Trophoblast cell (in vitro differentiated cells and primary cell): ENCODE results near the gene RPRD1B.
"Not testable (repeated sequence)": the region's sequence is repeated elsewhere in the genome, so short reads cannot be mapped to it uniquely, and the experiment has no call there.

Experiments used
- DNase-seq, 2 donors: peaks; one replicate each; pipeline ENCODE4 v3.0.0-alpha.2; 2016
- H2AFZ ChIP-seq: 2 replicates; pipeline ENCODE4 v1.6.1; 2013; ENCODE audit warnings: low read length, moderate library complexity, mild to moderate bottlenecking; ENCODE audit not compliant: insufficient read depth, poor library complexity
- H2AK5ac ChIP-seq: 2 replicates; pipeline ENCODE4 v1.6.1; 2013; ENCODE audit warnings: mild to moderate bottlenecking, low read length
- H2BK120ac ChIP-seq: 2 replicates; pipeline ENCODE4 v1.6.1; 2013; ENCODE audit warnings: low read length, mild to moderate bottlenecking, moderate library complexity; ENCODE audit not compliant: insufficient read depth, poor library complexity
- H2BK12ac ChIP-seq: 2 replicates; pipeline ENCODE4 v1.6.1; 2013; ENCODE audit warnings: mild to moderate bottlenecking, low read length, moderate library complexity
- H2BK5ac ChIP-seq: 2 replicates; pipeline ENCODE4 v1.6.1; 2013; ENCODE audit warnings: low read length, low read depth, moderate library complexity, mild to moderate bottlenecking; ENCODE audit not compliant: poor library complexity
- H3K14ac ChIP-seq: 2 replicates; pipeline ENCODE4 v1.6.1; 2013; ENCODE audit warnings: mild to moderate bottlenecking, low read length
- H3K18ac ChIP-seq: 2 replicates; pipeline ENCODE4 v1.6.1; 2013; ENCODE audit warnings: mild to moderate bottlenecking, low read length
- H3K23ac ChIP-seq: 2 replicates; pipeline ENCODE4 v1.6.1; 2013; ENCODE audit warnings: low read length
- H3K27ac ChIP-seq: 2 replicates; pipeline ENCODE4 v1.5.1; 2013; ENCODE audit warnings: low read depth, mild to moderate bottlenecking, inconsistent platforms, low read length, moderate library complexity
- H3K27me3 ChIP-seq: 2 replicates; pipeline ENCODE4 v1.6.1; 2013; ENCODE audit warnings: inconsistent platforms, mild to moderate bottlenecking, low read length, moderate library complexity; ENCODE audit not compliant: insufficient read depth
- H3K36me3 ChIP-seq, 2 experiments: 1 replicate in 1 of 2; 2 replicates in 1 of 2; pipeline ENCODE4 v1.6.1; 2013; ENCODE audit warnings: low read length in 2 of 2, mild to moderate bottlenecking in 2 of 2, moderate library complexity in 1 of 2; ENCODE audit not compliant: insufficient read depth in 2 of 2, control insufficient read depth in 1 of 2
- H3K4ac ChIP-seq: 2 replicates; pipeline ENCODE4 v1.6.1; 2013; ENCODE audit warnings: low read depth, mild to moderate bottlenecking, low read length, moderate library complexity
- H3K4me1 ChIP-seq, 2 experiments: 1 replicate in 1 of 2; 2 replicates in 1 of 2; pipeline ENCODE4 v1.6.1; 2013; ENCODE audit warnings: low read length in 2 of 2, mild to moderate bottlenecking in 2 of 2, moderate library complexity in 1 of 2; ENCODE audit not compliant: insufficient read depth in 2 of 2, control insufficient read depth in 1 of 2
- H3K4me2 ChIP-seq: 2 replicates; pipeline ENCODE4 v1.6.1; 2013; ENCODE audit warnings: inconsistent platforms, mild to moderate bottlenecking, low read length, moderate library complexity
- H3K4me3 ChIP-seq: 2 replicates; pipeline ENCODE4 v1.5.1; 2013; ENCODE audit warnings: mild to moderate bottlenecking, low read depth, low read length, inconsistent platforms
- H3K79me1 ChIP-seq: one replicate; pipeline ENCODE4 v1.6.1; 2013; ENCODE audit warnings: low read length
- H3K79me2 ChIP-seq: 2 replicates; pipeline ENCODE4 v1.6.1; 2013; ENCODE audit warnings: low read length, mild to moderate bottlenecking; ENCODE audit not compliant: control insufficient read depth, insufficient read depth, poor library complexity
- H3K9ac ChIP-seq: 2 replicates; pipeline ENCODE4 v1.6.1; 2013; ENCODE audit warnings: mild to moderate bottlenecking, low read length
- H3K9me3 ChIP-seq: 2 replicates; pipeline ENCODE4 v1.6.1; 2013; ENCODE audit warnings: low read depth, mild to moderate bottlenecking, control low read depth, inconsistent platforms, low read length; ENCODE audit not compliant: insufficient read depth
- H4K12ac ChIP-seq: 2 replicates; pipeline ENCODE4 v1.6.1; 2013; ENCODE audit warnings: low read depth, mild to moderate bottlenecking, low read length, moderate library complexity
- H4K8ac ChIP-seq: 2 replicates; pipeline ENCODE4 v1.6.1; 2013; ENCODE audit warnings: low read depth, mild to moderate bottlenecking, low read length, moderate library complexity
- H4K91ac ChIP-seq: one replicate; pipeline ENCODE4 v1.6.1; 2013; ENCODE audit warnings: low read depth, mild to moderate bottlenecking, low read length, moderate library complexity
- WGBS: extraction: QIAGEN DNeasy Blood & Tissue Kit; methylation state at CpG from one replicate; pipeline ENCODE4 v1.1.7; 2013; ENCODE audit warnings: missing lambda C conversion rate; ENCODE audit not compliant: insufficient read length, insufficient coverage; ENCODE audit errors: extremely low coverage; 5-methylcytosine and 5-hydroxymethylcytosine counted together

The RPRD1B gene

GRCh38 chr20:38095017-38095686 lies 61.6 kb downstream of the RPRD1B start:
- Histone ChIP-seq H3K4me2 (no peak overlapping the region), H3K36me3 (peaks cover 5 to 9% of the 10 kb centered on the region in 2 experiments), H3K9ac (no peak overlapping the region), H3K4me3 (no peak overlapping the region), H2BK12ac (peak overlapping the region; percentile 55), H2AFZ (peak overlapping the region; percentile 30), H3K18ac (peak overlapping the region; percentile 75), H3K14ac (peak overlapping the region; percentile 52), H2BK120ac (peak overlapping the region; percentile 74), H4K8ac (peak overlapping the region; percentile 70), H3K79me2 (peaks cover 1% of the 10 kb centered on the region), H3K4me1 (peaks cover 5 to 13% of the 10 kb centered on the region in 2 experiments), H3K9me3 (no peaks in the 10 kb centered on the region), H3K23ac (no peak overlapping the region), H4K91ac (peak overlapping the region; percentile 58), H3K4ac (peak overlapping the region; percentile 4), H2AK5ac (peak overlapping the region; percentile 65), H3K27ac (peak overlapping the region; percentile 13), H3K27me3 (no peaks in the 10 kb centered on the region), H4K12ac (no peak overlapping the region), H3K79me1 (peaks cover 15% of the 10 kb centered on the region), H2BK5ac (peak overlapping the region; percentile 61)
- DNase-seq: no peak
- no CpG with 5 or more reads among the region's 7 CpGs for WGBS

GRCh38 chr20:38098952-38099351 lies 65.4 kb downstream of the RPRD1B start:
- H3K79me2 ChIP-seq: peaks cover 1% of the 10 kb centered on the region
- H3K18ac ChIP-seq: no peak overlapping the region
- no peak overlapping the region for H2BK5ac ChIP-seq
- peak overlapping the region; percentile 87 for H3K27ac ChIP-seq
- H3K9me3 ChIP-seq: no peaks in the 10 kb centered on the region
- H2AK5ac ChIP-seq: no peak overlapping the region
- peaks cover 0 to 2% of the 10 kb centered on the region in 2 experiments for H3K36me3 ChIP-seq
- no peak overlapping the region for H4K8ac ChIP-seq
- DNase-seq: no peak
- peaks cover 5 to 13% of the 10 kb centered on the region in 2 experiments for H3K4me1 ChIP-seq
- H2AFZ ChIP-seq: no peak overlapping the region
- no peak overlapping the region for H4K91ac ChIP-seq
- H3K14ac ChIP-seq: no peak overlapping the region
- WGBS: no CpG with 5 or more reads among the region's 1 CpG
- no peak overlapping the region for H3K4me2 ChIP-seq
- H4K12ac ChIP-seq: no peak overlapping the region
- H3K9ac ChIP-seq: no peak overlapping the region
- H2BK12ac ChIP-seq: no peak overlapping the region
- H3K4ac ChIP-seq: no peak overlapping the region
- no peak overlapping the region for H3K23ac ChIP-seq
- no peak overlapping the region for H2BK120ac ChIP-seq
- H3K79me1 ChIP-seq: peaks cover 15% of the 10 kb centered on the region
- H3K4me3 ChIP-seq: no peak overlapping the region
- no peaks in the 10 kb centered on the region for H3K27me3 ChIP-seq

GRCh38 chr20:38102206-38102605 lies 68.7 kb downstream of the RPRD1B start:
- not testable (repeated sequence) for H2AFZ ChIP-seq, H3K14ac ChIP-seq, H3K9ac ChIP-seq, H2BK5ac ChIP-seq, H3K4ac ChIP-seq, H4K12ac ChIP-seq, H3K18ac ChIP-seq, DNase-seq, H3K9me3 ChIP-seq, H3K4me2 ChIP-seq, H4K8ac ChIP-seq, H3K23ac ChIP-seq, H3K4me3 ChIP-seq, H3K79me2 ChIP-seq, H2BK120ac ChIP-seq, H3K4me1 ChIP-seq, H3K36me3 ChIP-seq, H2AK5ac ChIP-seq, H3K27me3 ChIP-seq, H3K27ac ChIP-seq
- H4K91ac ChIP-seq: peak overlapping the region; percentile 62
- no CpG with 5 or more reads among the region's 5 CpGs for WGBS
- peaks cover 15% of the 10 kb centered on the region for H3K79me1 ChIP-seq
- peak overlapping the region; percentile 40 for H2BK12ac ChIP-seq

- Histone ChIP-seq H4K91ac (no peak overlapping the region), H3K79me1 (peaks cover 25% of the 10 kb centered on the region), H3K4me3 (no peak overlapping the region), H3K18ac (no peak overlapping the region), H3K79me2 (no peaks in the 10 kb centered on the region), H3K36me3 (no peaks in the 10 kb centered on the region), H3K9ac (no peak overlapping the region), H2AK5ac (no peak overlapping the region), H3K14ac (no peak overlapping the region), H3K23ac (no peak overlapping the region), H3K4me1 (peaks cover 8 to 11% of the 10 kb centered on the region in 2 experiments), H3K27me3 (no peaks in the 10 kb centered on the region), H2AFZ (no peak overlapping the region), H3K4ac (no peak overlapping the region), H2BK5ac (no peak overlapping the region), H3K9me3 (no peaks in the 10 kb centered on the region), H3K27ac (no peak overlapping the region), H2BK12ac (no peak overlapping the region), H3K4me2 (no peak overlapping the region), H4K8ac (no peak overlapping the region), H4K12ac (no peak overlapping the region), H2BK120ac (no peak overlapping the region)
- no CpG with 5 or more reads among the region's 1 CpG for WGBS
- no peak for DNase-seq
Measured at GRCh38 chr20:38104285-38104684, 70.7 kb downstream of the RPRD1B start.
